NCI-H524 treated with DMSO at 0.1 percent for 48 hours (cell line): ENCODE data around the gene KRTAP9-3.
"Not testable (repeated sequence)": the region's sequence is repeated elsewhere in the genome, so short reads cannot be mapped to it uniquely, and the experiment has no call there.

Experiments
- DNase-seq: peaks from one replicate; lab custom pipeline; 2025; lab: John Stamatoyannopoulos, UW

Gene KRTAP9-3

GRCh38 chr17:41251261-41251660 lies 19.0 kb downstream of the KRTAP9-3 start:
- no peak for DNase-seq

GRCh38 chr17:41254861-41255260 lies 22.6 kb downstream of the KRTAP9-3 start:
- DNase-seq, result no peak

GRCh38 chr17:41255381-41256290 lies 23.4 kb downstream of the KRTAP9-3 start, which contains the start of gene KRTAP9-9:
TSS of gene KRTAP9-9 (plus strand) at chr17:41255384.
- DNase-seq, result not testable (repeated sequence)

- no peak for DNase-seq
Observed at GRCh38 chr17:41256291-41256685, 24.0 kb downstream of the KRTAP9-3 start.

GRCh38 chr17:41258406-41258805 lies 26.2 kb downstream of the KRTAP9-3 start:
- DNase-seq, result no peak

- no peak for DNase-seq
Observed at GRCh38 chr17:41263212-41263611, 31.0 kb downstream of the KRTAP9-3 start.

GRCh38 chr17:41264599-41264998 lies 32.4 kb downstream of the KRTAP9-3 start:
- DNase-seq, result no peak

DNA sequence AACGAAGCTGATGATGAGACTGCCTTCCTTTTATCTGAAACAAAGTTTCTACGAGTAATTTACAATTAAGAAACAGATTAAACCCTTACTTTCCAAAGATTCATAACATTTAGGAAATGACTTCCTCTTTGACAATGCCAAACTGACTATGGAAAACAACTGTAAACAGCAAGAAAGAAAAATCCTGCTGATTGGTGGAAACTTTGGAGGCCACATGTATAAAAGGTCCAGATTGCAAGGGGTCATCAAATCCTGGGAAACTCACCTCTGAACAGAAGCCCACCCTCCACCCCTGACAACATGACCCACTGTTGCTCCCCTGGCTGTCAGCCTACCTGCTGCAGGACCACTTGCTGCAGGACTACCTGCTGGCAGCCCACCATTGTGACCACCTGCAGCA lies 32.8 kb downstream of the KRTAP9-3 start, which contains the start of gene KRTAP9-6:
Gene KRTAP9-6, plus strand, starts transcription at position 301 of the 400 bp plus-strand sequence. Its CDS starts 0 bp downstream, at position 301.
- no peak for DNase-seq

DNA sequence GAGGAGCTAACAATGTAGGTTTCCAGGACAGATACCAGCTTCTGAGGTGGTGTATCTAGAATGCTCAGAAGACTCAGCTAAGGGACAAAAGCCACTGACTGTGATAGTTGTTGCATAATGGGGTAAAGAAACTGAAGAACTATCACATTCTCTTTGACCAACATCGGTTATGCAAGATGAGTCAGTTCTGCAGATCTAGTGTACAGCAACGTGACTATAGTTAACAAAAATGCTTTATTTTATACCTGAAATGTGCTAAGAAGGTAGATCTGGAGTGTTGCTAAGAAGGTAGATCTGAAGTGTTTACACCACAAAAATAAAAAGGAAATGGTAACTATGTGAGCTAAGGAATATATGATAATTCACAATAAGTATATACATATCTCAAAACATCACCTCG lies 35.5 kb downstream of the KRTAP9-3 start:
- no peak for DNase-seq

GRCh38 chr17:41271323-41271722 lies 39.1 kb downstream of the KRTAP9-3 start:
- not testable (repeated sequence) for DNase-seq

DNA sequence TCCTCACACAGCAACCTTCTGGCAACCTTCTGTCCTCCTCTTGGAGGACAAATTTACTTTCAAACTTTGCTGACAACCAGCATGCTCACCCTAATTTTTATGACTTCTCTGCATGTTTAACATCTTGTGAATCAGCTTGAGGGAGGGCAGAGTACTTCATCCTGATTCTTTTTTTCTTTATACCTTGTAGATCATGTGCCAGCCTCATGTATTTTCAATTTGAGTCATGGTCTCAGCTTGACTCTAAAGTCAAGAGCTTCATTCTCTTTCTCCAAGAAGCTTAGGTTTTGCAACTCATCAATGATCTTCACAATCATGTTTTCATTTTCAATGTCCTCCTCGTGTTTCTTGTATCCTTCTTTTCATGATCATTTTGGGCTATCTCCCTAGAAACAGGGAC lies 39.6 kb downstream of the KRTAP9-3 start:
- no peak for DNase-seq

DNA sequence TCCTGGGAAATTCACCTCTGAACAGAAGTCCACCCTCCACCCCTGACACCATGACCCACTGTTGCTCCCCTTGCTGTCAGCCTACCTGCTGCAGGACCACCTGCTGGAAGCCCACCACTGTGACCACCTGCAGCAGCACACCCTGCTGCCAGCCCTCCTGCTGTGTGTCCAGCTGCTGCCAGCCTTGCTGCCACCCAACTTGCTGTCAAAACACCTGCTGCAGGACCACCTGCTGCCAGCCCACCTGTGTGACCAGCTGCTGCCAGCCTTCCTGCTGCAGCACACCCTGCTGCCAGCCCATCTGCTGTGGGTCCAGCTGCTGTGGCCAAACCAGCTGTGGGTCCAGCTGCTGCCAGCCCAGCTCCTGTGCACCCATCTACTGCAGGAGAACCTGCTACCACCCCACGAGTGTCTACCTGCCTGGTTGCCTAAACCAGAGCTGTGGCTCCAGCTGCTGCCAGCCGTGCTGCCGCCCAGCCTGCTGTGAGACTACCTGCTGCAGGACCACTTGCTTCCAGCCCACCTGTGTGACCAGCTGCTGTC lies 43.5 kb downstream of the KRTAP9-3 start, which contains the start of gene KRTAP9-7:
Gene KRTAP9-7, plus strand, starts transcription at position 51 of the 543 bp plus-strand sequence. Its CDS starts 0 bp downstream, at position 51.
- not testable (repeated sequence) for DNase-seq

GRCh38 chr17:41278176-41278955 lies 46.1 kb downstream of the KRTAP9-3 start:
- no peak for DNase-seq
